WERI-Rb-1 (cell line): ENCODE measurements around the gene NOTCH2.

ENCODE experiments used
- DNase-seq: peaks from one replicate; pipeline ENCODE4 v3.0.0-alpha.2; 2020
- H3K27ac ChIP-seq: fragments of 250-450 bp; sonication (Bioruptor Pico); 2 replicates; pipeline ENCODE4 v1.5.1; 2020; ENCODE audit warnings: mild to moderate bottlenecking, moderate library complexity
- H3K27me3 ChIP-seq: fragments of 250-450 bp; sonication (Bioruptor Pico); 2 replicates; pipeline ENCODE4 v1.5.1; 2021; ENCODE audit warnings: mild to moderate bottlenecking, low read depth, moderate library complexity; ENCODE audit not compliant: insufficient read depth, severe bottlenecking
- H3K36me3 ChIP-seq: fragments of 250-450 bp; sonication (Bioruptor Pico); 2 replicates; pipeline ENCODE4 v1.5.1; 2020; ENCODE audit warnings: mild to moderate bottlenecking, moderate library complexity
- H3K4me3 ChIP-seq: 2 replicates; pipeline ENCODE4 v1.5.1; 2011; ENCODE audit warnings: low read depth, mild to moderate bottlenecking, control low read depth, low read length
- H3K9me3 ChIP-seq: fragments of 250-450 bp; sonication (Bioruptor Pico); 2 replicates; pipeline ENCODE4 v1.5.1; 2021; ENCODE audit warnings: mild to moderate bottlenecking, moderate library complexity; ENCODE audit not compliant: severe bottlenecking
- CTCF ChIP-seq: IDR thresholded peaks from 2 replicates; pipeline ENCODE4 v1.5.1; 2011; ENCODE audit warnings: low read depth, mild to moderate bottlenecking, control low read depth, inconsistent platforms, low read length

Gene NOTCH2

GRCh38 chr1:119868176-119868575 lies 201.3 kb downstream of the NOTCH2 start:
- no peak for DNase-seq
- no peaks in the 10 kb centered on the region for H3K36me3 ChIP-seq
- no peak for TF ChIP-seq CTCF
- no peak overlapping the region for H3K4me3 ChIP-seq
- no peaks in the 10 kb centered on the region for H3K9me3 ChIP-seq
- H3K27me3 ChIP-seq = no peaks in the 10 kb centered on the region
- H3K27ac ChIP-seq = no peak overlapping the region

DNA sequence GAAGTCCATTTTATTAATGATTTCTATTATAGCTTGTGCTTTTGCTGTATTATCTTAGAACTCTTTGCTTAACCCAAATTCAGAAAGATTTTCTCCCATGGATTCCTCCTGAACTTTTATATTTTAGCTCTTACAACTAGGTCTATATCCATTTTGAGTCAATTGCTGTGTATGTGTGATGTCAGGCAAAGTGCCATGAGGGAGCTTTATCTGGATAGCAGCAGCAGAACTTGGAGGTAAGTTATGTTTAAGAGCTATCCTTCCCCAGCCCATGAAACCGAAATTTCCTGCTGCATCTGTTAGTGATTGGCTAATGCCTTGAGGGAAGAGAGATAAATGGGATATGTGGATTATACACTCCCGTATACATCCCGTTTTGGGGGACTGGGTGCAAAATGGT lies 203.0 kb downstream of the NOTCH2 start:
- TF ChIP-seq CTCF = no peak
- no peak overlapping the region for H3K4me3 ChIP-seq
- H3K27me3 ChIP-seq = no peaks in the 10 kb centered on the region
- H3K9me3 ChIP-seq = no peaks in the 10 kb centered on the region
- no peaks in the 10 kb centered on the region for H3K36me3 ChIP-seq
- no peak overlapping the region for H3K27ac ChIP-seq
- no peak for DNase-seq

DNA sequence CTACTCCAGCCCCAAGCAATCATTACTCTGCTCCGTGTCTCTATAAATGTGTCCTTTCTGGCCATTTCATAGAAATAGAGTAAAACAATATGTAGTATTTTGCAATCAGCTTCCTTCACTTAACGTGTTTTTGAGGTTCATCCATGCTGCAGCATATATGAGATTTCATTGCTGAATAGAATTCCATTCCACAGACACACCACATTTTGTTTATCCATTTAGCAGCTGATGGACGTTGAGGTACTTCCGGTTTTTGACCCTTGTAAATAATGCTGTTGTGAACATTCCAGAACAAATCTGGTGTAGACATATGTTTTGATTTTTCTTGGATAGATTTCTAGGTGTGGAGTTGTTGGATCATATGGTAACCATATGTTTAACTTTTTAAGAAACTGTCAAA lies 203.8 kb downstream of the NOTCH2 start:
- no peak for DNase-seq
- Histone ChIP-seq H3K36me3 (no peaks in the 10 kb centered on the region), H3K4me3 (no peak overlapping the region), H3K27ac (no peak overlapping the region), H3K27me3 (no peaks in the 10 kb centered on the region), H3K9me3 (no peaks in the 10 kb centered on the region)
- TF ChIP-seq CTCF = no peak

- no peaks in the 10 kb centered on the region for H3K9me3 ChIP-seq
- no peak overlapping the region for H3K27ac ChIP-seq
- no peak overlapping the region for H3K4me3 ChIP-seq
- H3K36me3 ChIP-seq = no peaks in the 10 kb centered on the region
- H3K27me3 ChIP-seq = no peaks in the 10 kb centered on the region
- no peak for TF ChIP-seq CTCF
- no peak for DNase-seq
Observed at GRCh38 chr1:119862276-119862675, 207.2 kb downstream of the NOTCH2 start.
